Mesendoderm (in vitro differentiated cells): ENCODE data around the gene OR4D1.

ENCODE experiments used
- DNase-seq: peaks from one replicate; pipeline ENCODE4 v3.0.0; 2013
- H2AK5ac ChIP-seq: 2 replicates; pipeline ENCODE4 v1.6.1; 2013; ENCODE audit warnings: low read length, inconsistent platforms
- H2BK120ac ChIP-seq: 2 replicates; pipeline ENCODE4 v1.6.1; 2013; ENCODE audit warnings: low read depth, mild to moderate bottlenecking, low read length, moderate library complexity, mixed read lengths
- H2BK15ac ChIP-seq: replicated peaks from 2 replicates; pipeline ENCODE4 v1.6.1; 2013; ENCODE audit warnings: low read depth, mild to moderate bottlenecking, moderate library complexity
- H2BK5ac ChIP-seq: 2 replicates; pipeline ENCODE4 v1.6.1; 2013; ENCODE audit warnings: low read length, inconsistent platforms
- H3K18ac ChIP-seq: 2 replicates; pipeline ENCODE4 v1.6.1; 2013; ENCODE audit warnings: mild to moderate bottlenecking, low read length, mixed read lengths
- H3K23ac ChIP-seq: one replicate; pipeline ENCODE4 v1.6.1; 2013; ENCODE audit warnings: low read length
- H3K27ac ChIP-seq: 2 replicates; pipeline ENCODE4 v1.5.1; 2013; ENCODE audit warnings: low read depth, mild to moderate bottlenecking, inconsistent platforms, low read length, moderate library complexity
- H3K27me3 ChIP-seq: 2 replicates; pipeline ENCODE4 v1.6.1; 2013; ENCODE audit warnings: low read length, control low read depth, mild to moderate bottlenecking, inconsistent platforms; ENCODE audit not compliant: insufficient read depth, poor library complexity
- H3K36me3 ChIP-seq: 2 replicates; pipeline ENCODE4 v1.6.1; 2013; ENCODE audit warnings: low read length, inconsistent platforms; ENCODE audit not compliant: control insufficient read depth, insufficient read depth
- H3K4ac ChIP-seq: one replicate; pipeline ENCODE4 v1.6.1; 2013; ENCODE audit warnings: low read depth, mild to moderate bottlenecking, low read length, moderate library complexity
- H3K4me1 ChIP-seq: 2 replicates; pipeline ENCODE4 v1.6.1; 2013; ENCODE audit warnings: low read depth, low read length, inconsistent platforms; ENCODE audit not compliant: control insufficient read depth
- H3K4me2 ChIP-seq: 2 replicates; pipeline ENCODE4 v1.6.1; 2013; ENCODE audit warnings: low read length
- H3K4me3 ChIP-seq: 2 replicates; pipeline ENCODE4 v1.5.1; 2013; ENCODE audit warnings: mild to moderate bottlenecking, low read length
- H3K56ac ChIP-seq: one replicate; pipeline ENCODE4 v1.6.1; 2013; ENCODE audit warnings: low read length
- H3K79me1 ChIP-seq: 2 replicates; pipeline ENCODE4 v1.6.1; 2013; ENCODE audit warnings: low read length, inconsistent platforms
- H3K79me2 ChIP-seq: 2 replicates; pipeline ENCODE4 v1.6.1; 2013; ENCODE audit warnings: mild to moderate bottlenecking, low read length; ENCODE audit not compliant: control insufficient read depth, insufficient read depth
- H3K9ac ChIP-seq: 2 replicates; pipeline ENCODE4 v1.6.1; 2013; ENCODE audit warnings: low read length, inconsistent platforms
- H4K5ac ChIP-seq: one replicate; pipeline ENCODE4 v1.6.1; 2013; ENCODE audit warnings: low read length
- H4K8ac ChIP-seq: one replicate; pipeline ENCODE4 v1.6.1; 2013; ENCODE audit warnings: low read depth, mild to moderate bottlenecking, control low read depth, low read length, moderate library complexity
- WGBS: extraction: QIAGEN DNeasy Blood & Tissue Kit; methylation state at CpG from one replicate; pipeline ENCODE4 v1.1.7; 2013; ENCODE audit warnings: low lambda C conversion rate, missing lambda C conversion rate; ENCODE audit not compliant: insufficient coverage; ENCODE audit errors: extremely low coverage; 5-methylcytosine and 5-hydroxymethylcytosine counted together

OR4D1 gene

GRCh38 chr17:58208344-58208743 lies 60.2 kb downstream of the OR4D1 start:
- no peak overlapping the region for H4K8ac ChIP-seq
- no CpG with 5 or more reads among the region's 5 CpGs for WGBS

More at GRCh38 chr17:58208344-58208743, 60.2 kb downstream of the OR4D1 start:
- Histone ChIP-seq H2BK120ac (no peak overlapping the region), H3K36me3 (peaks cover 4% of the 10 kb centered on the region), H3K56ac (no peak overlapping the region), H3K18ac (no peak overlapping the region), H3K23ac (no peak overlapping the region), H3K4ac (no peak overlapping the region), H2AK5ac (no peak overlapping the region), H2BK5ac (no peak overlapping the region), H3K9ac (no peak overlapping the region), H4K5ac (no peak overlapping the region), H3K4me3 (no peak overlapping the region), H3K4me2 (no peak overlapping the region), H3K79me2 (no peaks in the 10 kb centered on the region), H3K4me1 (no peaks in the 10 kb centered on the region), H3K79me1 (no peaks in the 10 kb centered on the region), H2BK15ac (no peak overlapping the region), H3K27ac (no peak overlapping the region), H3K27me3 (no peaks in the 10 kb centered on the region)
- no peak for DNase-seq
